Measurements from ENCODE around the gene ATP5F1B. TPM values are rescaled to one million over a fixed set of nuclear protein-coding genes. Genes with fewer than 3 reads are reported as not detected.

The ATP5F1B gene
- polyA plus RNA-seq, 1 of the 3 experiments (the other 2 are of a cell fraction) = 762 TPM

GRCh38 chr12:56677680-56678079, 31.9 kb upstream of the ATP5F1B start:
- no peak for DNase-seq
- H3K36me3 ChIP-seq (replicated peaks in 1 of 2; ENCODE audit: control insufficient read depth in 1 of 2, insufficient read depth in 2 of 2, low read length in 1 of 2) = peaks cover 0 to 31% of the 10 kb centered on the region in 2 experiments
- H3K27me3 ChIP-seq (ENCODE audit: insufficient read depth) = no peaks in the 10 kb centered on the region
- WGBS (ENCODE audit: low lambda C conversion rate) = 100% methylated on average over 1 of the region's 1 CpG
- no peak overlapping the region for H3K9ac ChIP-seq
- H3K79me2 ChIP-seq (ENCODE audit: insufficient read depth) = peaks cover 100% of the 10 kb centered on the region
- peak overlapping the region in 1 of 2 experiments; percentile 9; a peak in 1 of 4 replicates for H3K27ac ChIP-seq (ENCODE audit: low read depth in 2 of 2, low read length in 1 of 2)
- H4K20me1 ChIP-seq (ENCODE audit: insufficient read depth) = peaks cover 95% of the 10 kb centered on the region
- no peak overlapping the region for H3K4me2 ChIP-seq
- CTCF ChIA-PET = interaction anchor here (1.2 kb wide), 1 partner anchor 79 kb away, joined by 3 read pairs; no protein-coding TSS in a partner anchor
- H3K4me3 ChIP-seq (ENCODE audit: low read depth in 2 of 2, low read length in 1 of 2) = no peak overlapping the region
- H2AFZ ChIP-seq (ENCODE audit: low read depth) = no peak overlapping the region
- POLR2A ChIA-PET = interaction anchor here (0.6 kb wide), 2 partner anchors 48 to 362 kb away, joined by 4 read pairs; partner anchors contain the start of gene CNPY2
- no peaks in the 10 kb centered on the region for H3K9me3 ChIP-seq
- TF ChIP-seq NFIC (IDR thresholded peaks at IDR 0.05; ENCODE audit: borderline replicate concordance) (no peak), GATA2 (CRISPR knock-in tag; IDR thresholded peaks at IDR 0.05) (no peak), MEF2A (IDR thresholded peaks at IDR 0.05; ENCODE audit: borderline replicate concordance, low read depth) (no peak), MAX (IDR thresholded peaks at IDR 0.05; ENCODE audit: low read depth) (no peak)
- H3F3A ChIP-seq (replicated peaks; ENCODE audit: insufficient read depth) = peaks cover 23% of the 10 kb centered on the region
- no peaks in the 10 kb centered on the region for H3K4me1 ChIP-seq (ENCODE audit: control insufficient read depth in 1 of 2, insufficient read depth in 2 of 2, low read depth in 1 of 2, low read length in 1 of 2)
- no peaks in the 10 kb centered on the region for H3K9me2 ChIP-seq

- POLR2A ChIA-PET = interaction anchor here (0.6 kb wide), 2 partner anchors 48 to 361 kb away, joined by 4 read pairs; partner anchors contain the start of gene CNPY2
- peaks cover 23% of the 10 kb centered on the region for H3F3A ChIP-seq (replicated peaks; ENCODE audit: insufficient read depth)
- no peaks in the 10 kb centered on the region for H3K4me1 ChIP-seq (ENCODE audit: control insufficient read depth in 1 of 2, insufficient read depth in 2 of 2, low read depth in 1 of 2, low read length in 1 of 2)
- no peaks in the 10 kb centered on the region for H3K9me3 ChIP-seq
- H4K20me1 ChIP-seq (ENCODE audit: insufficient read depth) = peaks cover 95% of the 10 kb centered on the region
- TF ChIP-seq RXRA (IDR thresholded peaks at IDR 0.05; ENCODE audit: borderline replicate concordance, low read depth) (no peak), TCF12 (IDR thresholded peaks at IDR 0.05) (no peak), SMC3 (IDR thresholded peaks at IDR 0.05; ENCODE audit: low read depth, low read length) (no peak), YY1 (IDR thresholded peaks at IDR 0.05; ENCODE audit: low read depth) (no peak), POLR2AphosphoS5 (IDR thresholded peaks at IDR 0.05; ENCODE audit: low read depth, low read length) (no peak), ELF1 (IDR thresholded peaks at IDR 0.05) (no peak), EP300 (IDR thresholded peaks at IDR 0.05; ENCODE audit: borderline replicate concordance in 1 of 2, low read depth in 1 of 2, low read length in 1 of 2) (no peak), GABPA (IDR thresholded peaks at IDR 0.05; ENCODE audit: low read depth) (no peak), NRF1 (IDR thresholded peaks at IDR 0.05; ENCODE audit: low read depth, low read length) (no peak), MXI1 (IDR thresholded peaks at IDR 0.05; ENCODE audit: low read depth, low read length) (no peak), RAD21 (IDR thresholded peaks at IDR 0.05; ENCODE audit: low read length) (no peak), MEF2A (IDR thresholded peaks at IDR 0.05; ENCODE audit: borderline replicate concordance, low read depth) (no peak), FOSL2 (IDR thresholded peaks at IDR 0.05; ENCODE audit: borderline replicate concordance, low read depth) (no peak), TAF1 (IDR thresholded peaks at IDR 0.05; ENCODE audit: borderline replicate concordance, low read depth, low read length) (no peak), GATA2 (CRISPR knock-in tag; IDR thresholded peaks at IDR 0.05) (no peak)
- no peak for DNase-seq
- 86% methylated on average over 11 of the region's 11 CpGs for WGBS (ENCODE audit: low lambda C conversion rate)
- 0 out of 4 replicates have a peak overlapping the region, but pooled peaks of 1 of the 2 experiments have one; percentile 19 for H3K27ac ChIP-seq (ENCODE audit: low read depth in 2 of 2, low read length in 1 of 2)
- H3K36me3 ChIP-seq (replicated peaks in 1 of 2; ENCODE audit: control insufficient read depth in 1 of 2, insufficient read depth in 2 of 2, low read length in 1 of 2) = peaks cover 3 to 37% of the 10 kb centered on the region in 2 experiments
- CTCF ChIA-PET = no interaction called here
- H3K9ac ChIP-seq = no peak overlapping the region
- H3K4me2 ChIP-seq = no peak overlapping the region
- no peaks in the 10 kb centered on the region for H3K9me2 ChIP-seq
- H3K4me3 ChIP-seq (ENCODE audit: low read depth in 2 of 2, low read length in 1 of 2) = no peak overlapping the region
- H3K27me3 ChIP-seq (ENCODE audit: insufficient read depth) = no peaks in the 10 kb centered on the region
- H2AFZ ChIP-seq (ENCODE audit: low read depth) = no peak overlapping the region
- peaks cover 100% of the 10 kb centered on the region for H3K79me2 ChIP-seq (ENCODE audit: insufficient read depth)
These were observed 31.2 kb upstream of the ATP5F1B start for GRCh38 chr12:56676851-56677580.
